Measurements from ENCODE around the gene STX12. TPM values are rescaled to one million over a fixed set of nuclear protein-coding genes. Genes with fewer than 3 reads are reported as not detected.
"Not testable (repeated sequence)": the region's sequence is repeated elsewhere in the genome, so short reads cannot be mapped to it uniquely, and the experiment has no call there.

STX12 gene
- total RNA-seq, 1 donor from 2014 or later: 47.7 TPM

DNA sequence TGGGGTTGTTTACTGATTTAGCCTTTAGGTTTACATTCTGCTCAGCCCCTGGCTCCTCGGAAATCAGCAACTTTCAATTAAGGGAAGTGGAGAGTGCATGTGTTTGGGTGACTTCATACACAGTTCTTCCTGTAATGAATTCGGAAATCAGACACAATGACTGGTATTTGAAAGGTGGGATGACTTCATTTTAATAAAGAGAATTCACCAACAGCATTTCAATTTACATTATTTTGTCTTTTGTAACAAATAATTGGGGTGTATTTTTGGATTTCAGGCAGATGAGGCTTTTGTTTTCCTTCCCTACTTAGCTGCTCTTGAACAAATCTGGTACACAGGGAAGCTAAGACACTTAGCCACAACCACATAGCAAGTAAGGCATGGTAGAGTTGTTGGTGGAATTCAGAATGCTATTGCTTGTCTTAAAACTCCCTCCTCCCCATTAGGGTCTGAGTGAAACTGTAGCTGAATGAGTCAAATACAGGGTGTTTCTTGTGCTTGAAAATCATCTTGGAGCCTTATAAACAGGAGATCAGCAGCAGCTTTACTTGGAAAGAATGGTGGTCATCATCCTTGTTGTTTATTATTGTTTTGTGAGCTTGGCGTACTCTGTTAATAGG is 917 bp downstream of the STX12 start:
- H3K9me3 Mint-ChIP-seq (ENCODE audit: unreplicated experiment): peaks cover 8% of the 10 kb centered on the region

DNA sequence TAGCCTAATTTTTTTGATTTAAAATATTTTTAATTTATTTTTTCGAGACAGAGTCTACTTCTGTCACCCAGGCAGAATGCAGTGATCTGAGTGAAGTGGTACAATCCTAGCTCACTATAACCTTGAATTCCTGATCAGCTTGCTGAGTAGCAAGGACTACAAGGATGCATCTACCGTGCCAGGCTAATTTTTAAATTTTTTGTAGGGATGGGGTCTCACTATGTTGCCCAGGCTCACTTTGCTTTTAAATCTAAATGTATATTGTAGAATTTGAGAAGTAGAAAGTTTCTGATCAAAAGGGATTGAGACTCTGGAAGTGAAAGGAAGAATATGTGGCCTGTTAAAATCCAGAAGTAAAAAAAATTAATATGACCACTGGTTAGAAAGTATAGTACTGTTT is 1.6 kb downstream of the STX12 start:
- Mint-ChIP-seq H3K36me3 (ENCODE audit: unreplicated experiment) (no peaks in the 10 kb centered on the region), H3K27ac (ENCODE audit: unreplicated experiment) (no peak overlapping the region), H3K4me3 (ENCODE audit: unreplicated experiment) (peak overlapping the region; percentile 25), H3K27me3 (ENCODE audit: unreplicated experiment) (no peaks in the 10 kb centered on the region), H3K9me3 (ENCODE audit: unreplicated experiment) (peaks cover 8% of the 10 kb centered on the region), H3K4me1 (ENCODE audit: low read depth, unreplicated experiment) (peaks cover 9% of the 10 kb centered on the region)
- no peak for DNase-seq
- TF ChIP-seq, protein P1, sequence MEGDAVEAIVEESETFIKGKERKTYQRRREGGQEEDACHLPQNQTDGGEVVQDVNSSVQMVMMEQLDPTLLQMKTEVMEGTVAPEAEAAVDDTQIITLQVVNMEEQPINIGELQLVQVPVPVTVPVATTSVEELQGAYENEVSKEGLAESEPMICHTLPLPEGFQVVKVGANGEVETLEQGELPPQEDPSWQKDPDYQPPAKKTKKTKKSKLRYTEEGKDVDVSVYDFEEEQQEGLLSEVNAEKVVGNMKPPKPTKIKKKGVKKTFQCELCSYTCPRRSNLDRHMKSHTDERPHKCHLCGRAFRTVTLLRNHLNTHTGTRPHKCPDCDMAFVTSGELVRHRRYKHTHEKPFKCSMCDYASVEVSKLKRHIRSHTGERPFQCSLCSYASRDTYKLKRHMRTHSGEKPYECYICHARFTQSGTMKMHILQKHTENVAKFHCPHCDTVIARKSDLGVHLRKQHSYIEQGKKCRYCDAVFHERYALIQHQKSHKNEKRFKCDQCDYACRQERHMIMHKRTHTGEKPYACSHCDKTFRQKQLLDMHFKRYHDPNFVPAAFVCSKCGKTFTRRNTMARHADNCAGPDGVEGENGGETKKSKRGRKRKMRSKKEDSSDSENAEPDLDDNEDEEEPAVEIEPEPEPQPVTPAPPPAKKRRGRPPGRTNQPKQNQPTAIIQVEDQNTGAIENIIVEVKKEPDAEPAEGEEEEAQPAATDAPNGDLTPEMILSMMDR (IDR thresholded peaks at IDR 0.05; ENCODE audit: partially characterized antibody, unreplicated experiment): no peak

More for the DNA sequence above, 917 bp downstream of the STX12 start:
- DNase-seq: no peak
- no peaks in the 10 kb centered on the region for H3K27me3 Mint-ChIP-seq (ENCODE audit: unreplicated experiment)
- peak overlapping the region; percentile 99 for H3K4me3 Mint-ChIP-seq (ENCODE audit: unreplicated experiment)
- H3K27ac Mint-ChIP-seq (ENCODE audit: unreplicated experiment): peak overlapping the region; percentile 94
- H3K4me1 Mint-ChIP-seq (ENCODE audit: low read depth, unreplicated experiment): peaks cover 9% of the 10 kb centered on the region
- H3K36me3 Mint-ChIP-seq (ENCODE audit: unreplicated experiment): no peaks in the 10 kb centered on the region
- TF ChIP-seq, protein P1 (IDR thresholded peaks at IDR 0.05; ENCODE audit: partially characterized antibody, unreplicated experiment): no peak

DNA sequence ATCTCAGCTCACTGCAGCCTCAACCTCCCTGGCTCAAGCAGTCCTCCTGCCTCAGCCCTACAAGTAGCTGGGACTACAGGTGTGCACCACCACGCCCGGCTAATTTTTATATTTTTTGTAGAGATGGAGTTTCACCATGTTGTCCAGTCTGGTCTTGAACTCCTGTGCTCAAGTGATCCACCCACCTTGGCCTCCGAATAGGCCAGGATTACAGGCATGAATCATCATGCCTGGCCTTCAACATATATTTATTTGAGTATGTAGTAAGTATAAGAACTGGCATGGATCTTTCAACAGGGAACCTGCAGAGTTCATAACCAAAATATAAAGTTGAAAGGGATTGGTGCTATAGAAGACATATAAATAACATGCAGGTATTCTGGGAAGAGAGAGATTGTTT is 2.3 kb downstream of the STX12 start:
- not testable (repeated sequence) for H3K27me3 Mint-ChIP-seq (ENCODE audit: unreplicated experiment); DNase-seq; H3K9me3 Mint-ChIP-seq (ENCODE audit: unreplicated experiment); H3K4me3 Mint-ChIP-seq (ENCODE audit: unreplicated experiment); H3K36me3 Mint-ChIP-seq (ENCODE audit: unreplicated experiment); H3K4me1 Mint-ChIP-seq (ENCODE audit: low read depth, unreplicated experiment); H3K27ac Mint-ChIP-seq (ENCODE audit: unreplicated experiment)

DNA sequence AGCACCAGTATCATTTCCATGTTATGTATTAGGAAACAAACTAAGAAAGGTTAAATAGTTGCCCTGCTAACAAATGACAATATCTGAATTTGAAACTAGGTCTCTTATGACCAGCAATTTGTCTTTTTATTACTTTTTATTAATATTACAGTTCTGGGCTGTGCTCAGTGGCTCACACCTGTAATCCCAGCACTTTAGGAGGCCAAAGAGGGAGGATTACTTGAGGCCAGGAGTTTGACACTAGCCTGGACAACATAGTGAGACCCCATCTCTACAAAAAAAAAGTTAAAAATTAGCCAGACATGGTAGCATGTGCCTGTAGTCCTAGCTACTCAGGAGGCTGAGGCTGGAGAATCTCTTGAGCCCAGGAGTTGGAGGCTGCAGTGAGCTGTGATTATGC is 3.3 kb downstream of the STX12 start:
- H3K9me3 Mint-ChIP-seq (ENCODE audit: unreplicated experiment); DNase-seq; H3K36me3 Mint-ChIP-seq (ENCODE audit: unreplicated experiment); H3K27me3 Mint-ChIP-seq (ENCODE audit: unreplicated experiment); H3K4me1 Mint-ChIP-seq (ENCODE audit: low read depth, unreplicated experiment); H3K27ac Mint-ChIP-seq (ENCODE audit: unreplicated experiment); H3K4me3 Mint-ChIP-seq (ENCODE audit: unreplicated experiment): not testable (repeated sequence)

DNA sequence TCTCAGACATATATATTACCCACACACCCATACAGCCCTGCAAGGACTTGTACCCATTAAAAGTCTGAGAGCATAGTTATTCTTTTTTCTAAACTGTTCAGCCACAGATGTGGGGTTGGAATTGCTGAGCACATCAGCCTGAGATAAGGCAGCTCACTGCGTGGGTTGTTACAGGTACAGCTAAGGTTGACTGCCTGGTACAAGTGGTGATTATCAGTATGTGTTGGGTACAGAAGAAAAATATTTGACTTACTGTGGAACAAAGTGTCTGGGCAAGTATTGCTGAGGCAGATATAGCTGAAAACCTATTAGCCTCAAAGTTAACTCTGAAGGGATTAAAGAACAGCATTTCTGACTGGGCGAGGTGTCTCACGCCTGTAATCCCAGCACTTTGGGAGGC is 5.0 kb downstream of the STX12 start:
- TF ChIP-seq, protein P1 (IDR thresholded peaks at IDR 0.05; ENCODE audit: partially characterized antibody, unreplicated experiment): no peak
- no peaks in the 10 kb centered on the region for H3K36me3 Mint-ChIP-seq (ENCODE audit: unreplicated experiment)
- H3K9me3 Mint-ChIP-seq (ENCODE audit: unreplicated experiment): peaks cover 6% of the 10 kb centered on the region
- no peak overlapping the region for H3K4me3 Mint-ChIP-seq (ENCODE audit: unreplicated experiment)
- DNase-seq: no peak
- no peak overlapping the region for H3K27ac Mint-ChIP-seq (ENCODE audit: unreplicated experiment)
- peaks cover 7% of the 10 kb centered on the region for H3K4me1 Mint-ChIP-seq (ENCODE audit: low read depth, unreplicated experiment)
- H3K27me3 Mint-ChIP-seq (ENCODE audit: unreplicated experiment): no peaks in the 10 kb centered on the region

DNA sequence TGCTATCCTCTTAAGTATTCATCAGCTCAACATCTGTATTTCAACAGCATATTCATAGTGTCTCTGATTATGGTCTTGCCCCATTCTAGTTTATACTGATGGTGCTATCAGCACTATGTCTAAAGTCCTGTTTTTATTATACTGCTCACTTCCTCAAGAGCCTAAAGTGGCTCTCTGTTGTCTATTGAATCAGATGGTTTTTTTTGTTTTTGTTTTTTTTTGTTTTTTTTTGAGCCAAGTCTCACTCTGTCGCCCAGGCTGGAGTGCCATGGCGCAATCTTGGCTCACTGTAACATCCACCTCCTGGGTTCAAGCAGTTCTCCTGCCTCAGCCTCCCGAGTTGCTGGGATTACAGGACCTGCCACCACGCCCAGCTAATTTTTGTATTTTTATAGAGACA is 6.1 kb downstream of the STX12 start:
- Mint-ChIP-seq H3K4me3 (ENCODE audit: unreplicated experiment) (no peak overlapping the region), H3K27me3 (ENCODE audit: unreplicated experiment) (no peaks in the 10 kb centered on the region), H3K4me1 (ENCODE audit: low read depth, unreplicated experiment) (peaks cover 5% of the 10 kb centered on the region), H3K36me3 (ENCODE audit: unreplicated experiment) (no peaks in the 10 kb centered on the region), H3K9me3 (ENCODE audit: unreplicated experiment) (peaks cover 4% of the 10 kb centered on the region), H3K27ac (ENCODE audit: unreplicated experiment) (no peak overlapping the region)
- TF ChIP-seq, protein P1 (IDR thresholded peaks at IDR 0.05; ENCODE audit: partially characterized antibody, unreplicated experiment): no peak
- no peak for DNase-seq
